GM21390 (cell line): ENCODE measurements around the gene DUSP3.
A peak's percentile ranks its signal among the peaks of the same experiment; 100 is the strongest.
"Not testable (repeated sequence)": the region's sequence is repeated elsewhere in the genome, so short reads cannot be mapped to it uniquely, and the experiment has no call there.

ENCODE experiments used
- ATAC-seq: cut with Tn5 transposase; IDR thresholded peaks from one replicate; pipeline ENCODE4 v1.9.1; 2021; ENCODE audit not compliant: unreplicated experiment

The DUSP3 gene

GRCh38 chr17:43801844-43802243 lies 23.1 kb upstream of the DUSP3 start:
- ATAC-seq = no peak

DNA sequence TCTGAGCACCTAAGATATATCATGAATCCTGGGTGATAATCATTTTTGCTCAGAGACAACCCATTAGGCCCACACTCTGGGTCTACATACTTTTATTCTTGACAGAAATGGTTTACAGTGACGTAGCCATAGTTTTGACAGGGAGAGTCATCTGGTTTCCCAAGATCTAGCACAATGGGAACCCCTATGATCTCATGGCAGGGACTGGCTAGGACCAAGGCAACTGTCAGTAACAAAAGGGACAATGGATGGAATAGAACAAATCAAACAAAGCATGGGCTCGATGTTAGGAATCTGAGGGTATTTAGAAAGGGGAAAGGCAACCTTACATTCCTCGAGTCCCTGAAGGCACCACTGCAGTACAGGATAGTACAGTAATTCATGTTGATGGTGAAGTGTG lies 22.0 kb upstream of the DUSP3 start:
- no peak for ATAC-seq

DNA sequence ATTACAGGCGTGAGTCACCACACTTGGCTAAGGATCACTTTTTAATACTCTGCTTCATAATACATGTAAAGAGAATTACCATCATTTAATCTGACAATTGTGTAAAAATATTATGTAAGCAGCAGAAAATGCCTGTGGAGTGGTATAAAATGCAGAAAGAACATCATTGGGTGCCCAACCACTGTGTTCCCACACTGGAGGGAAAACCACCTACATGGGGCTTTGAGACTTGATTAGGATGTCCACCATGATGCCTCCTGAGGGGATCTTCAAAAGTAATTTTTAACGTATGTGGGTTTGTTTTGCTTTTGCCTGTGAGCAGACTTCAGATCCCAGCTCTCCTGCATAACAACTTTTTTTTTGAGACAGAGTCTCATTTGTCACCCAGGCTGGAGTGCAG lies 20.3 kb upstream of the DUSP3 start:
- ATAC-seq = no peak

- not testable (repeated sequence) for ATAC-seq
These were observed 19.2 kb upstream of the DUSP3 start for GRCh38 chr17:43798024-43798423.

- not testable (repeated sequence) for ATAC-seq
These were observed 13.9 kb upstream of the DUSP3 start for GRCh38 chr17:43792668-43793067.

DNA sequence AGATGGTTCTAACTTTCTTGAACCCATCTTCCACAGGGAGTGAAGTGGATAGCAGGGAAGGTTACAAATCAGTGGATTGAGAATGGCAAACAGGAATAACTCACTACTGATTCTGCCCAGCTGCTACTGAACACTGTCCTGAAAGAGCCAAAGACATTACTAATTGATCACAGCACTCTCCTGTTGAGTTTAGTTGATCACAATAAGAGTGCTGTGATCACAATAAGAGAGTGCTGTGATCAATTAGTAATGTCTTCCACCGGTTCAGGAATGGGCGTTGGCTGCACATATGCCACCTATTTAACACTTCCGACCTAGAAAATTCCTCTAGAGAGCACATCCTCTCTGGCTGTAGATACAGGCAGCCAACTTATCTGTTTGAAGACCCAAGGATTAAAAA lies 12.8 kb upstream of the DUSP3 start:
- ATAC-seq = no peak

DNA sequence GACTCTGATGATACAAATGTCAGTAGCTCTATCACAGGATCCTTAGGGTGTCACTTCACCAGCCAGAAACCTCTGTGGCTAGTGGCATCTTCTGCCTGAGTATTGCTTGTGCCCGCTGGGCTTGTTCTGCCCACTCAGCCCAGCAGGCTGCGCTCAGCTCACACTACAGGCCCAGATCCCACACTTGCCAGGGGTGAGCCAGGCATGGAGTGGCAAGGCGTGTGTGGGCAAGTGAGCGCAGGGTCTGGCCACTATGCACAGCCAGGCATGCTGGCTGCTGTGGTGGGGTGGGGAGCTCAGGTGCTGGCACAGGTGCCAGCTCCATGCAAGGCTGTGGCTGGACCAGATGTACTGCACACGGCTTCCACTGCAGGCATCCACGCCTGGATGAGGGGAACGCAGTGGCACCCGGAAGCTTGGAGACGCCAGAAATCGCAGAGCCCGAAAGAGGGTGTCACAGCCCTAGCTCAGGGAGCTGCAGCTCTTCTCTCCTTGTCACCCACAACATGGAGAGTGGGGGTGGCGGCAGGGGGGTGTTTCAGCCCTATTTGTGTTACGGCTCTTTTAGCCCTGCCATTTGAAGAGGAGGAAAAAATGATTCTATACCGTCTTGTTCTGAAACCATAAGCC lies 11.6 kb upstream of the DUSP3 start:
- ATAC-seq = no peak

DNA sequence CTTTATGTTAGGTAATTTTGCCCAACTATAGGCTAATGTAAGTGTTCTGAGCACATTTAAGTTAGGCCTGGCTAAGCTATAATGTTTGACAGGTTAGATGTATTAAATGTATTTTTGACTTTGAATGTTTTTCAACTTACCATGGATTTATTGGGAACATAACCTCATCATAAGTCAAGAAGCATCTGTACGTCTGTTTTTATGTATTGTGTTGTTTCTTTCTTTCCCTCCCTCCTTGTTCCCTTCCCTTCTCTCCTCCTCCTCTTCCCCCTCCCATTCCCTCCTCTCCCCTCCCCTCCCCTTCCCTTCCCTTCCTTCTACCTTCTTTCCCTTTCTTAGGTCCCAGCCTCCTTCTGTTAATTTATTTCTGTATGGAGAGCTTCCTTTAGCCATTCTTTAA lies 10.7 kb upstream of the DUSP3 start:
- ATAC-seq = no peak

- ATAC-seq = no peak
These were observed 9.8 kb upstream of the DUSP3 start for GRCh38 chr17:43788540-43788939.

DNA sequence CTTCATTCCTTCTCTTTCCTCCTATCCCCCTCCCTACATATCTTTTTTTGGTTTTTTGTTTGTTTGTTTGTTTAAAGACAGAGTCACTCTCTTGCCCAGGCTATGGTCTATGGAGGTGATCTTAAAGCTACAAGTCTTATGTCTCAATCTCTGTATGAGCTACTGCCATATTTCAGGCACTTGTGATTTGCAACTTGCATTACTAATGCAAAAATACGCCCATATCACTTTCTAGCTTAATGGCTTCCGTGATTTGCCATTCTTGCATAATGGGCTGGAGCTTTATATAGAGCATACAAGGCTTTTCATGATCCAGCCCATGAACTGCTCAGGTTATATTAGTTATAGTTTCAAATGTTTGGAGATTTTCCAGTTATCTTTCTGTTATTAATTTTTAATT lies 9.0 kb upstream of the DUSP3 start:
- no peak for ATAC-seq

GRCh38 chr17:43784628-43785101 lies 5.9 kb upstream of the DUSP3 start:
- ATAC-seq = no peak

DNA sequence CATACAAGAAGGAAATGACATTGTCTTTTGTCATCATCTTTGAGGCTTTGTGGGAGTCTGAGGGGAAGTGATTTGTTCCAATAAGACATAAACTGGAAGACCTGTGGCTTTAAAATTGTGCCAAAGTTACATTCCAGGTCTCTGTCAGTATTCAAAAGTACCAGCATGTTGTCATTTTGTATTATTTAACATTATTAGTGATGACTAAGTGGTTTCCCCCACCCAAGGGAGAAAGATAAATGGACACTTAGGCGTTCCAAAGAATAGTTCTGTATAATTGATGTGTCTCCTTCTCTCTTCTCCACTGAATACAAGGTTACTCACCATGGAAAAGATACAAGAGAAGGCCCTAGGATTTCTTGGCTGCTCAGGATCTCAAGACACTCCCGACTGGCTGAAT lies 5.3 kb upstream of the DUSP3 start:
- ATAC-seq = no peak

- ATAC-seq = no peak
These were observed 4.3 kb upstream of the DUSP3 start for GRCh38 chr17:43782913-43783680.

DNA sequence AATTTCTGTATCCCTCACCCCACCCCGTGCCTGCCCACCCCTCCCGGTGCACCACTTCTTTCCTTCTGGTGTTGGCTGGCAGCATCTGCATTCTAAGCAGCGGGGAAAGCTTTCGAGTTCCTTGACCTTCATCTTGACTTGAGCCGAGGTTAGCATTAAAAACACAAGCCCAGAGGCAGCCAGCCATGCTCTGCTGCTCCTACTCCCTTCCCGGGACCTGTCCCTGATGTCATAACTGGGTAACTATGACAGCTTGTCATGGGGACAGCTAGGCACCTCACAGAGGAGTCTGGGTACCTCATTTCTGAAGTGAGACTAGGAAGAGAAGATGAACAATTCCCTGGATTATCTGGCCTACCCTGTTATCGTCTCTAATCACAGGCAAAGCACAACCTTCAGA lies 1.4 kb upstream of the DUSP3 start, which contains the start of gene CFAP97D1:
Gene CFAP97D1, plus strand, starts transcription at position 301 of the 400 bp plus-strand sequence. Its CDS starts 28 bp downstream, at position 329.
- ATAC-seq = no peak

GRCh38 chr17:43779145-43780125 lies 658 bp upstream of the DUSP3 start:
- ATAC-seq = peak; percentile 14

DNA sequence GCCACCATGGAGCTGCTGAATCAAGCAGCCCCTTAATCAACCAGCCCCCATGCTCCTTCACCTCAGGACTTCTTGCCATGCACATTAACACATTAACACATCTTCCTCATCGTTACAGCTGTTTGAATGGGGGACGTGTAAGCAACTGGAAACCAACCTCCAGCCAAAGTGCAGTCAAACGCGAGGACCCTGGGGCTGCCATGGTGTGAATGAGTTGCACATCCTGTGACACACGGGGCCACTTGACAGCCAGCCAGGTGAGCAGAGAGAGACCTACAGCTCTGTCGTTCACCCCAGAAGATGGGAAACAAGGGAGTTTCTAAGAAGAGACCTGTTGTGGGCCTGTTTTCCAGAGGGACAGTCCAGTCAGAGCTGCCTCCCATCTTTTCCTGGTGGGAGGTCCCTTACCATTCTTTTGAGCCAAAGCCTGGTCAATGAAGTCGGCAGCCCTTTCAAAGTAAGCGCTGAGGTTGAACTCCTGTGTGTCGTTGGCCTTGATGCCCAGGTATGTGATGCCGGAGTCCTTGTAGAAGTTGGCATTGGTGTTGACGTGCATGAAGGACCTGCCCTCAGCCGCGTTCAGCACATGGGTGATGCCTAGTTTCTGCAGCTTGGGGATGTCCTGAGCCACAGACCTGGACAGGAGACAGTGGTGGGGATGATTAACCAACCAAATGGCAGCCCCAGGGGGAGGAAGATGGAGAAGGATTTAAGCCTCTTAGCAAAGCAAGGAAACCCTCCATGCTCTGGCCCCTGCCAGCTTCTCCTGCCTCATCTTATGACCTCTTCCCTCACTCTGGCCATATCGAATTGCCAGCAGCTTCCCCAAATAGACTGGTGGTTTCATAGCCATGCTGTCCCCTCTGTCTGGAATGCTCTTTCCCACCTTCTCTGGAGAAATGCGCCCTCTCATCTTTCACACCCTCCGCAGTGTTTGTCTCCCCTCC lies 4.2 kb downstream of the DUSP3 start:
- no peak for ATAC-seq

DNA sequence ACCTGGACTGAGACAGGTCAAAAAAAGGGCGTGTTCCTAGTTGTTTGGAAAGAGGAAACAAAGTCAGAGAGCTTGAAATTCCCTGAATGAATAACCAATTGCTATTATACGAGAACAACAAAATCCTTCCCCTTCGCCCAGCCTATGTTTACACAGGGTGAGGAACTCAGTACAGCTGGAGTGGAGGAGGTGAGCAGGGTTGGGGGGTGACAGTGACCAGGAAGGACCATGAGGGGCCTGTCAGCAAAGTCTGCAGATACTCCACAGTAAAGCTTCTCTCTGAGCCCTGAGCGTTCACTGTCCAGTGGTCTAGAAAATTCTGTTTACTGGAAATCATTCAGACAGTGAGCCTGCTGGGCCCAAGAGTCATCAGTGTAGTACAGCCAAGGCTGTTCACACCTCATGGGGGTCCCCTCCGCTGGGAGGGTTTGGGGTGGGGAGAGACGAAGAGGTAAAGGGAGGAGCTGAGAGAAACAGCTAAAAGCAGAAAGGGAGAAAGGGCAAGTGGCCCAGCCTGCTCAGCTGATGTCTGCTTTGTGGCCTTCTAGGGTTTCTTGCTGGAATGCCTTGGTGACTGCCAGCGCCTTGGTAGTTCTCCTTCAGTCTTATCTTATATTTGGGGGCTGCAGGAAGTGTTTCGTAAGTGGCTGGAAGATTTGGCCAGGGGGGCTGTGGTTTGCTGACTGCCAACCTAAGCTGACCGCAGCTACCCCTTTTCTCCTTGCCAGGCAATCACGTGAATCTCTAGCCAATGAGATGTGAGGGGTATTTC lies 5.7 kb downstream of the DUSP3 start:
- ATAC-seq = no peak

GRCh38 chr17:43771463-43771862 lies 7.3 kb downstream of the DUSP3 start:
- ATAC-seq = no peak

DNA sequence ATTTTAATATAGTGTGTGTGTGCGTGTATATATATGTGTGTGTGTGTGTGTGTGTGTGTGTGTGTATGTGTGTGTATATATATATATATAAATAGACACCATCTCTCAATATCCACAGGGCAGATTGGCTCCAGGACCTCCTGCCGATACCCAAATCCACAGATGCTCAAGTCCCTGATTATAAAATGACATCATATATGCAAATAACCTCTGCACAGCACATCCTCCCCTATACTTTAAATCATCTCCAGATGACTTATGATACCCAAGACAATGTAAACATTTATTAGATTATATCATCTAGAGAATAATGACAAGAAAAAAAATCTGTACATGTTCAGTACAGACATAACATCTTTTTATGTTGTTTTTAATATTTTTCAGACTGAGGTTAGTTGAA lies 7.8 kb downstream of the DUSP3 start:
- ATAC-seq = no peak
